ENCODE measurements around the gene ENTHD1.

ENTHD1 gene

DNA sequence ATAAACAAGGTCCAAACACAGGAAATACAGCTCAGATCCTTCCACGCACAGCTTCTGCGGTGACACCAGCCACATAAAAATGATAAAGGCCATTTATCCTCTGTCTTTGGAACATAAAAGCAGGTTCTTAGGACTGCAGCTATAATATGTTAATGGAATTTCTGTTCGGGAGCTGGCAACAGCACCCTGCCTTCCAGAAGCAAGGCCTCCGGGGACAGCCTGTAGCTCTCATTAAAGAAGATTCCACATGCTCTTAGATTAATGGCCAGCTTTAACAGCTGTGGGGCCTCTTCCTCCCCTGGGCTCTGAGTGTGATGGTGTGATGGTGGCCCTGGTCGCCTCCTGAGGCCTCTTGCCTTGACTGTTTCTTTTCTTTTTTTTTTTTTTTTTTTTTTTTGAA is 185.7 kb downstream of the ENTHD1 start:
- TF ChIP-seq, protein P1, sequence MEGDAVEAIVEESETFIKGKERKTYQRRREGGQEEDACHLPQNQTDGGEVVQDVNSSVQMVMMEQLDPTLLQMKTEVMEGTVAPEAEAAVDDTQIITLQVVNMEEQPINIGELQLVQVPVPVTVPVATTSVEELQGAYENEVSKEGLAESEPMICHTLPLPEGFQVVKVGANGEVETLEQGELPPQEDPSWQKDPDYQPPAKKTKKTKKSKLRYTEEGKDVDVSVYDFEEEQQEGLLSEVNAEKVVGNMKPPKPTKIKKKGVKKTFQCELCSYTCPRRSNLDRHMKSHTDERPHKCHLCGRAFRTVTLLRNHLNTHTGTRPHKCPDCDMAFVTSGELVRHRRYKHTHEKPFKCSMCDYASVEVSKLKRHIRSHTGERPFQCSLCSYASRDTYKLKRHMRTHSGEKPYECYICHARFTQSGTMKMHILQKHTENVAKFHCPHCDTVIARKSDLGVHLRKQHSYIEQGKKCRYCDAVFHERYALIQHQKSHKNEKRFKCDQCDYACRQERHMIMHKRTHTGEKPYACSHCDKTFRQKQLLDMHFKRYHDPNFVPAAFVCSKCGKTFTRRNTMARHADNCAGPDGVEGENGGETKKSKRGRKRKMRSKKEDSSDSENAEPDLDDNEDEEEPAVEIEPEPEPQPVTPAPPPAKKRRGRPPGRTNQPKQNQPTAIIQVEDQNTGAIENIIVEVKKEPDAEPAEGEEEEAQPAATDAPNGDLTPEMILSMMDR (IDR thresholded peaks at IDR 0.05; ENCODE audit: insufficient read depth, missing control alignments), result no peak
- FAIRE-seq, result no peak

DNA sequence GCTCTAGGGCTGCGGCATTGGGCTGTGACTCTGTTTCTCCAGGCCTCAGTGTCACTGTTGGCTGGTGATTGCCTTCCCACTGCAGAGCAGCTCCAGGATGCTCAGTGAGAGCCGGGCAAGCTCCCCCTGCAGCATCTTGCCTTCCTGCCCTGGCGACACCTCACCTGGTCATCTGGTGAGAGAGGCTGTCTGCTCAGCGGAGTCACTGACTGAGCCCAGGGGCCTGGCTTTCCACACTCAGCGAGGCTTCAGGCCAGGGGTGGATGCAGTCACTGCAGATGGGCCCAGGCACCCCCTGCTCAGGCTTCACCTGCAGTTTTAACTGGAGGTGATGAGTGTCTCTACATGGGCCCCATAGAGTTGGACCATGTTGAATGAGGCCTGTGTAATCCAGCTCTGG is 186.2 kb downstream of the ENTHD1 start:
- TF ChIP-seq, protein P1 (IDR thresholded peaks at IDR 0.05; ENCODE audit: insufficient read depth, missing control alignments), result no peak
- DNase-seq (ENCODE audit: insufficient read length, low spot score) (no peak), FAIRE-seq (no peak)

More for the DNA sequence above, 185.7 kb downstream of the ENTHD1 start:
- DNase-seq (ENCODE audit: insufficient read length, low spot score), result peak; percentile 28

DNA sequence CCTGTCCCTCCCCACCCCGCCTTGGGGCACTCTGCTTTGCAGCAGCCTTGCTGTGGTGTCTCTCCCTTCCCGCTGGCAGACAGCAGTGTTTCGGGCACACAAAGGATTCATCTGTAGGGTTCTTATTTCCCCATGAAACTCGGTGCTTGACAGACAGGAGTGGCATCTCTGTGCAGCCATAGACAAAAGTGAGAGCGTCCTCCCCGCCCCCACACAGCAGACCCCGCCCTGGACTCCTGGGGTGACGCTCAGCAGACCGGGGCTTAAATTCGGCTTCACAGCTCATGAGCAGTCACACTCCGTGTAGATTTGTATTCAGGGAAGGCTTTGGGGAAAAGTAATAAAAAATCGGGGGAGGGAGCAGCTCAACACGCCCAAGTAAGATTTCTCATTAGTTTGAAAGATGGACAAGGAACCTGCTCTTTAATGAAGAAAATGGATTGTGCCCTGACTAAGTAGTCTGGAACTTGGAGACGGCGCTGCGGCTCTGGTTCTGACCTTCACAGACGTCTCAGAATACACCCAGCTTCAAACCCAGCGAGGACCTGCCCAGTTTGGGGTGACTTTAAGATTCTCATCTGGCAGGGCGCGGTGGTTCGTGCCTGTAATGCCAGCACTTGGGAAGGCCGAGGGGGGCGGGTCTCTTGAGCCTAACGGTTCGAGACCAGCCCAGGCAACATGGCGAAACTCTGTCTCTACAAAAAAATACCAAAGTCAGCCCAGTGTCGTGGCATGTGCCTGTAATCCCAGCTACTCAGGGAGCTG is 187.0 kb downstream of the ENTHD1 start:
- no peak for DNase-seq (ENCODE audit: insufficient read length, low spot score)
- TF ChIP-seq, protein P1 (IDR thresholded peaks at IDR 0.05; ENCODE audit: insufficient read depth, missing control alignments), result no peak
- FAIRE-seq, result no peak

DNA sequence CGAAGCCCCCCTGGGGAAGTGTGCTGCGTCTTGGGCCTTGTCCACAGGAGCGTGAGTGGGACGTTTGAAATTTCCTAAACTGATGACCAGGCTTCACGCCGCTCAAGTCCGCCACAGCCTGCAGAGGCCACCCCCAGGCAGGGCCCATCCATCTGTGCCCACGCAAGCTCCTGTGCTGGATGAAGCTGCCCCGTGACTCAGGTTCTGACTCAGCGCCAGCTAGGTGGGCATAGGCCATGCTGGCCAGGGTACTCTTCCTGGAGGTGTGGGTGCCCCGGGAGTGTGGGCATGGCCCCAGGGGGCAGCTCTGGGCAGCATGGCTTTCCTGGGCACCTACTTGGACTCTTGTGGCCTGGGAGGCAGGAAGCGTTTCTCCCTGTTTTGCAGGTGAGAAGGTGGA is 188.2 kb downstream of the ENTHD1 start:
- DNase-seq (ENCODE audit: insufficient read length, low spot score) (no peak), FAIRE-seq (no peak)
- TF ChIP-seq, protein P1 (IDR thresholded peaks at IDR 0.05; ENCODE audit: insufficient read depth, missing control alignments), result no peak

DNA sequence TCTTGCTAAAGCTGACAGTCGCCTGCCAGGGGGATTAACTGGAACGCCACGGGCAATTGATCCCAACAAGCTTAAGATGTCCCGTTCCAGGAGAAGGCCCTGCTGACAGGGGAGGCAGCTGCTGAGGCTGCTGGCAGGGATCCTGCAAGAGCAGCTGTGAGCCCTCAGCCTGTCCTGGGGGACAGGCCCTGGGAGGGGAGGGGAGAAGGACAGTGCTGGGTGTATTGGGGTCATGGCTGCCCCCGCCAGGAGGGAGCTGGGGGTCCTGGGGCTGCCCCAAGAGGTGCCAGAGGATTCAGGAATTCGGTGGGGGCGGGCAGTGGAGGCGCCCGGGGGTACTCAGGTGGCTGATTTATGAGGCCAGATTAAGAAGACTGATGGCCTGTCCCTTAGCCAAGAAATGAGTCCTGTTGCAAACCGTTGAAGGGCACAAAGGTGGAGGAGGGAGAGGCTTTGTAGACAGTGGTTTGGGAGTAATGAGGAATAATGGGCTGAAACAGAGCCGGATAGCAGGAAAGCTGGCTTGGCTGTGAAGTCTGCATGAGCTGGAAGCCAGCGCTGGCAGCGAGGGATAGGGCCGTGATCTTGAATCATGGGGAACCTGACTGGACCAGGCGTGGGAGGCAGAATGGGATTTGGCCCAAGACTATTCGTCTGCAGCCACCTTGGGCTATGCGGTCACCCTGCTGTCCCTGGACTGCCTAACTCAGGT is 189.5 kb downstream of the ENTHD1 start:
- TF ChIP-seq, protein P1 (IDR thresholded peaks at IDR 0.05; ENCODE audit: insufficient read depth, missing control alignments), result no peak
- FAIRE-seq (no peak), DNase-seq (ENCODE audit: insufficient read length, low spot score) (no peak)

DNA sequence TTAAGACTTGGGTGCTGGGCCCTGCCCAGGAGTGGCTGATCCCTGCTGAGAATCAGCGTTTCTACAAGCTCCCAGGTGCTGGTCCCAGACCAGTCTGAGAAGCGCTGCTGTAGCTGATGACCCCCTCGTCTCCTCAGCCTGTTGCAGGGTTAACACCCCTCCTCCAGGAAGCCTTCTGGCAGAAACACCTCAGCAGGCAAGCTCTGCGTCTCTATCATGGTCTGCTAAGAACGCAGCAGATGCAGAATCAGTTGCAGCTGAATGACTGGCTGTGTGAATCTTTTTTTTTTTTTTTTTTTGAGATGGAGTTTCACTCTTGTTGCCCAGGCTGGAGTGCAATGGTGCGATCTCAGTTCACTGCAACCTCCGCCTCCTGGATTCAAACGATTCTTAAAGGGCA is 190.5 kb downstream of the ENTHD1 start:
- TF ChIP-seq, protein P1 (IDR thresholded peaks at IDR 0.05; ENCODE audit: insufficient read depth, missing control alignments), result no peak
- no peak for DNase-seq (ENCODE audit: insufficient read length, low spot score)

DNA sequence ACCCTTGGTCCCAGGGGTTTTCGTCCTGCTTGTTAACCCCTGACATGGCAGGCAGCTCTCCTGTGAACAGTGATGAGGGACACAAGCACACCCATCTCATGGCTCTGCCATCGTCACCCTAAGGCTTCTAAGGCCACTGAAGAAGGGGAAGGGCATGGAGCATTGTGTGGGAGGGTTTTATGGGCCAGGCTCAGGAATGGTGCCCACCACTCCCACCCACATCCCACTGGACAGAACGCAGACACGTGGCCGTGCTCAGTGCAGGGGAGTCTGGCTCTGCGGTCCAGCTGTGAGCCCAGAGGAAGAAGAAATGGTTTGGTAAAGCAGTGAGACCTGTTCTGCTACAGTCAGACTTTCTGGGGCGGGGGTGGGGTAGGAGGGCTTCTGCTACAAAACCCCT is 193.0 kb downstream of the ENTHD1 start:
- FAIRE-seq (no peak), DNase-seq (ENCODE audit: insufficient read length, low spot score) (no peak)
- TF ChIP-seq, protein P1 (IDR thresholded peaks at IDR 0.05; ENCODE audit: insufficient read depth, missing control alignments), result no peak

More for the DNA sequence above, 190.5 kb downstream of the ENTHD1 start:
- FAIRE-seq, result no peak
